HUES48 (cell line): Measurements from ENCODE around the gene SERTAD1.

ENCODE experiments used
- H3K27ac ChIP-seq: one replicate; pipeline ENCODE4 v1.7.0; 2013; ENCODE audit warnings: low read depth, low read length, inconsistent platforms
- H3K27me3 ChIP-seq: 2 replicates; pipeline ENCODE4 v1.6.1; 2013; ENCODE audit warnings: mild to moderate bottlenecking, low read length; ENCODE audit not compliant: control insufficient read depth, insufficient read depth
- H3K36me3 ChIP-seq: 2 replicates; pipeline ENCODE4 v1.6.1; 2013; ENCODE audit warnings: low read length; ENCODE audit not compliant: control insufficient read depth, insufficient read depth
- H3K4me1 ChIP-seq: 2 replicates; pipeline ENCODE4 v1.6.1; 2013; ENCODE audit warnings: mild to moderate bottlenecking, low read length; ENCODE audit not compliant: control insufficient read depth, insufficient read depth
- H3K4me3 ChIP-seq: 2 replicates; pipeline ENCODE4 v1.5.1; 2013; ENCODE audit warnings: mild to moderate bottlenecking, low read depth, low read length
- H3K9ac ChIP-seq: 2 replicates; pipeline ENCODE4 v1.6.1; 2013; ENCODE audit warnings: mild to moderate bottlenecking, low read depth, low read length, moderate library complexity
- H3K9me3 ChIP-seq: 2 replicates; pipeline ENCODE4 v1.6.1; 2013; ENCODE audit warnings: low read length; ENCODE audit not compliant: control insufficient read depth, insufficient read depth

Gene SERTAD1

GRCh38 chr19:40425450-40426287, at the start of gene SERTAD1:
Gene SERTAD1, minus strand, starts transcription at chr19:40425992. Its CDS starts 2,446 bp downstream, at chr19:40423546.
- Histone ChIP-seq H3K27me3 (no peaks in the 10 kb centered on the region), H3K4me3 (peak within 1 kb of the TSS; percentile 83), H3K27ac (peak within 1 kb of the TSS; percentile 98), H3K9ac (peak within 1 kb of the TSS; percentile 80), H3K4me1 (peaks cover 8% of the 10 kb centered on the region; the same call in 1 of the 2 replicates), H3K9me3 (no peaks in the 10 kb centered on the region), H3K36me3 (peaks cover 10% of the 10 kb centered on the region)

- Histone ChIP-seq H3K27ac (no peak overlapping the region), H3K9me3 (no peaks in the 10 kb centered on the region), H3K9ac (no peak overlapping the region), H3K4me3 (no peak overlapping the region), H3K36me3 (no peaks in the 10 kb centered on the region), H3K4me1 (no peaks in the 10 kb centered on the region), H3K27me3 (no peaks in the 10 kb centered on the region)
Measured at GRCh38 chr19:40474737-40475136, 48.9 kb upstream of the SERTAD1 start.

GRCh38 chr19:40472516-40472915, 46.7 kb upstream of the SERTAD1 start:
- no peak overlapping the region for H3K27ac ChIP-seq

GRCh38 chr19:40471111-40471510, 45.3 kb upstream of the SERTAD1 start:
- Histone ChIP-seq H3K9ac (no peak overlapping the region), H3K36me3 (no peaks in the 10 kb centered on the region), H3K27me3 (peaks cover 25% of the 10 kb centered on the region), H3K4me3 (no peak overlapping the region), H3K4me1 (0 out of 2 replicates have a peak, but pooled peaks cover 3% of the 10 kb centered on the region), H3K9me3 (no peaks in the 10 kb centered on the region), H3K27ac (no peak overlapping the region)

More at GRCh38 chr19:40472516-40472915, 46.7 kb upstream of the SERTAD1 start:
- H3K4me3 ChIP-seq: no peak overlapping the region
- peaks cover 12% of the 10 kb centered on the region for H3K27me3 ChIP-seq
- no peak overlapping the region for H3K9ac ChIP-seq
- H3K4me1 ChIP-seq: no peaks in the 10 kb centered on the region
- no peaks in the 10 kb centered on the region for H3K36me3 ChIP-seq
- H3K9me3 ChIP-seq: no peaks in the 10 kb centered on the region

- Histone ChIP-seq H3K9ac (no peak overlapping the region), H3K27ac (no peak overlapping the region), H3K4me1 (0 out of 2 replicates have a peak, but pooled peaks cover 4% of the 10 kb centered on the region), H3K4me3 (no peak overlapping the region), H3K36me3 (no peaks in the 10 kb centered on the region), H3K9me3 (no peaks in the 10 kb centered on the region), H3K27me3 (peaks cover 27% of the 10 kb centered on the region)
Measured at GRCh38 chr19:40469011-40469410, 43.2 kb upstream of the SERTAD1 start.

GRCh38 chr19:40466985-40467734, 41.4 kb upstream of the SERTAD1 start, which contains the start of gene SPTBN4:
Gene SPTBN4, plus strand, starts transcription at chr19:40467001. Its CDS starts 5,621 bp downstream, at chr19:40472622.
- H3K27me3 ChIP-seq: peaks cover 27% of the 10 kb centered on the region
- no peaks in the 10 kb centered on the region for H3K36me3 ChIP-seq
- H3K4me3 ChIP-seq: peak within 1 kb of the TSS; percentile 88
- H3K27ac ChIP-seq: no peak within 1 kb of the TSS
- H3K9me3 ChIP-seq: no peaks in the 10 kb centered on the region
- no peak within 1 kb of the TSS for H3K9ac ChIP-seq
- H3K4me1 ChIP-seq: 0 out of 2 replicates have a peak, but pooled peaks cover 4% of the 10 kb centered on the region

GRCh38 chr19:40466219-40466984, 40.6 kb upstream of the SERTAD1 start:
- Histone ChIP-seq H3K9ac (no peak overlapping the region), H3K4me3 (peak overlapping the region; percentile 88), H3K36me3 (no peaks in the 10 kb centered on the region), H3K27ac (no peak overlapping the region), H3K9me3 (no peaks in the 10 kb centered on the region), H3K27me3 (peaks cover 27% of the 10 kb centered on the region), H3K4me1 (0 out of 2 replicates have a peak, but pooled peaks cover 4% of the 10 kb centered on the region)

GRCh38 chr19:40465557-40466218, 39.9 kb upstream of the SERTAD1 start, which contains the start of gene BLVRB:
Gene BLVRB, minus strand, starts transcription at chr19:40465745. Its CDS starts 57 bp downstream, at chr19:40465688.
- H3K27ac ChIP-seq: peak within 1 kb of the TSS; percentile 5
- H3K4me1 ChIP-seq: 0 out of 2 replicates have a peak, but pooled peaks cover 4% of the 10 kb centered on the region
- H3K9ac ChIP-seq: peak within 1 kb of the TSS; percentile 58; the same call in 1 of the 2 replicates

GRCh38 chr19:40465025-40465556, 39.3 kb upstream of the SERTAD1 start:
- peaks cover 27% of the 10 kb centered on the region for H3K27me3 ChIP-seq
- no peaks in the 10 kb centered on the region for H3K36me3 ChIP-seq
- no peaks in the 10 kb centered on the region for H3K9me3 ChIP-seq
- H3K4me3 ChIP-seq: peak overlapping the region; percentile 88
- 0 out of 2 replicates have a peak overlapping the region, but pooled peaks have one; percentile 58 for H3K9ac ChIP-seq
- no peak overlapping the region for H3K27ac ChIP-seq
- 0 out of 2 replicates have a peak, but pooled peaks cover 4% of the 10 kb centered on the region for H3K4me1 ChIP-seq

More at GRCh38 chr19:40465557-40466218, 39.9 kb upstream of the SERTAD1 start, which contains the start of gene BLVRB:
- no peaks in the 10 kb centered on the region for H3K36me3 ChIP-seq
- peaks cover 27% of the 10 kb centered on the region for H3K27me3 ChIP-seq
- H3K9me3 ChIP-seq: no peaks in the 10 kb centered on the region
- H3K4me3 ChIP-seq: peak within 1 kb of the TSS; percentile 88
